ENCODE results near the gene LDB2.
"Not testable (repeated sequence)": the region's sequence is repeated elsewhere in the genome, so short reads cannot be mapped to it uniquely, and the experiment has no call there.

Gene LDB2
- 0 reads per million in 3 experiments for total RNA-seq

GRCh38 chr4:16897991-16898827 lies at the start of gene LDB2:
Gene LDB2, minus strand, starts transcription at chr4:16898645.
- no peak for DNase-seq

DNA sequence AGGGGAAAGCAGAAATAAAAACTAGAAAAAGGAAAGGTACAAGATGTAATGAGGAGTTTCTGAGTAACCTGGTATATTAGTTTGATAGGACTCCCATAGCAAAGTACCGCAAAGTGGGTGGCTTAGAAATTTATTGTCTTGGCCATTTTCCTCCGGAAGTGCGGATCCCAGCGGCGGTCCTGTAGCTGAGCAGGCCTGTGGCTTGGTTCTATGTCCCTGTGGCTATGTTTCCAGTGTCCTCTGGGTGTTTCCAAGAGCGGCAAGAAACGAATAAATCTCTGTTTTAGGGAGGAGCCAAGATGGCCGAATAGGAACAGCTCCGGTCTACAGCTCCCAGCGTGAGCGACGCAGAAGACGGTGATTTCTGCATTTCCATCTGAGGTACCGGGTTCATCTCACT lies 44.0 kb upstream of the LDB2 start:
- DNase-seq: no peak

GRCh38 chr4:16939178-16939577 lies 40.7 kb upstream of the LDB2 start:
- no peak for DNase-seq

GRCh38 chr4:16938512-16939040 lies 40.1 kb upstream of the LDB2 start:
- DNase-seq: no peak

DNA sequence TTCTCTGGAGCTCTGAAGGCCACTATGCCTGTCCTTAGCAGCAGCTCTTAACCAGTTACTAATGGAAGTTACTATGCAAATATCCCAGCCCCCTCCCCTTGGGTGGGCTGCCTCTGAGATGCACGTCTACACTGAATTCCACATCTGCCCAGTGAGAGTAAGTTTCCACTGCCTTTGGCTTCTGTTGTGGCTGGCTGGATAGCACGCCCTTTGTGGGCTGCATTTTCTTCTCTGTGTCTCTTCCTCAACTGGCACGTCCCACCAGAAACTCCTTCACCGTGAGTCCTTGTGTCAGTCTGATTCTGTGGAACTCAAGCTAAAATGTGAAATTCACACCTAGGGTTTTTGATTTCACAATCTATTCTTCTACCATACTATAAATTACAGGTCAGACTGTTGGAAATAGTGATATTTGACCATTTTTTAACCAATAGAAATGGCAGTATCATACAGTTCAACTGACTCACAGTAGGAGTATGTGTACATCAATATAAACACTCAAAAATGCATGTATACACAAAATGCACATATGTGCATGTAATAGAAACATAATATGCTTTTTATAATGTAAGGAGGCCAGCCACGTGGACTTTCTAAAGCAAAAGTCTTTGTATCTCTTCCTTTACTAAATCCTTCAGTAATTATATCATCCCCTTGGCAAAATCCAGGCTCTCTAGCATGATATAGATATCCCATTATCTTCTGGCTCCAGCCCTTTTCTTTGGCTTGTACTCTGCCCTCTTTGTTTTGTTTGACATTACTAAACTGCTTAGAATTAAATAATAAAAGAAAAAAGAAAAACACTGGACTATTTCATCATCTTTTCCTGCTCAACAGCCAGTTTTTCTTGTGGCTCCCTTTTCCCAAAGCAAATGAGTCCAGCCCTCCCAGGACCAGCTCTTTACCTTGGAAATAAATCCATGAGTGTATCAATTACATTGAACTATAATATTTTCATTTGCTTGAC lies 33.2 kb upstream of the LDB2 start:
- DNase-seq: no peak

DNA sequence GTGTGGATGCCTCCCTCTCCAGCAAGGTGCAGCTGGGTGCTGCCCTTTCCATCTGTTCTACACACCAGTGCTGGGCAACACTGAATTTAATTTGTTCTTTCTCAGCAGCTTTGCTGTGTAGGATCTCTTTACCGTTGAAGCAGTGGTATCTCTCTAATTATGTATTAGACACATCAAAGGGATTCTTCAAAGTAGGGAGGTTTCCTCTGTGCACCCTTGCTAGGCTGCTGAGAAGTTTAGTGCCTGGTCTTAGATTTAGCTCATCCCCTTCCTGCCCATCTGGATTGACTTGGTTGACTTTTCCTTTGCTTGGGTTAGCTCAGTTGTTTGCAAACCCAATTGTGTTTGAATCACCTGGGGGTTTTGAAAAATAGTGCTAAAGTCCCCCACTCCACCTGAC lies 27.8 kb upstream of the LDB2 start:
- DNase-seq: no peak

GRCh38 chr4:16918716-16919115 lies 20.3 kb upstream of the LDB2 start:
- not testable (repeated sequence) for DNase-seq

- DNase-seq: peak; percentile 33
These were observed 18.4 kb upstream of the LDB2 start for GRCh38 chr4:16916719-16917337.

- no peak for DNase-seq
These were observed 17.6 kb upstream of the LDB2 start for GRCh38 chr4:16916031-16916430.

- DNase-seq: no peak
These were observed 15.8 kb upstream of the LDB2 start for GRCh38 chr4:16914208-16914607.

DNA sequence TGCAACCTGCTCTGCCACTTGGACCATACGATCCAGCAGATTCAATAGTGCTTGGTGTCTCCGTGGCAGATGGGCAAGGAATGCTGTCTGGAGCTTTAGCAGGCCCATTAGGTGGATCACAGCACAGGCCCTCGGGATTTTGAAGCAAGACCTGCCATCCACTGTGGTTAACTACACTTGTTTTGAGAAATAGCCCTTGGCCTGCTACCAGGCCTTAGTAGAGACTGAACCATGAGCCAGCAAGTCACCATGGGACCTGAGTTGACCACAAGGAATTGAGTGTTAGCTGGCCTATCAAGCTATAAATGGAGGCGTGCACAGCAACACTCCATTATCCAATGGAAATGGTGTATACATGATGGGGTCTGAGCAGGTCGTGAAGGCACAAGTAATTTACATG lies 14.5 kb upstream of the LDB2 start:
- no peak for DNase-seq

DNA sequence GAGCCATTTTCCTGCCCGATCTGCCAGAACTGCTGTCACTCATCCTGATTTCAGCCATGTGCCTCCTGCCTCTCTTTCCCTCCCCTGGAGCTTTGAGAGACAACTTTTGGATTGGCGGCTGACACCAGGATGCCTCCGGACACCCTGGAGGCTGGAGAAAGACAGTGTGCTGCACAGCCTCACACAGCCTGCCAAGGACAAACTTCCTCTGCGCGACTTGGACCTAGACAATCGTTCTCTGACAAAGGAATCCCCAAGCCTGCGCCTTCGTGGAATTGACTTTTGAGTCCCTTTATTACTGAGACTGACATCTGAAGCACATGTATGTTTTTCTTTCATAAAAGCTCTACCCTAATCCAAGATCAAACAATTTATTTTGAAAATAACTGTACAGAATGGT lies 10.8 kb upstream of the LDB2 start:
- no peak for DNase-seq

DNA sequence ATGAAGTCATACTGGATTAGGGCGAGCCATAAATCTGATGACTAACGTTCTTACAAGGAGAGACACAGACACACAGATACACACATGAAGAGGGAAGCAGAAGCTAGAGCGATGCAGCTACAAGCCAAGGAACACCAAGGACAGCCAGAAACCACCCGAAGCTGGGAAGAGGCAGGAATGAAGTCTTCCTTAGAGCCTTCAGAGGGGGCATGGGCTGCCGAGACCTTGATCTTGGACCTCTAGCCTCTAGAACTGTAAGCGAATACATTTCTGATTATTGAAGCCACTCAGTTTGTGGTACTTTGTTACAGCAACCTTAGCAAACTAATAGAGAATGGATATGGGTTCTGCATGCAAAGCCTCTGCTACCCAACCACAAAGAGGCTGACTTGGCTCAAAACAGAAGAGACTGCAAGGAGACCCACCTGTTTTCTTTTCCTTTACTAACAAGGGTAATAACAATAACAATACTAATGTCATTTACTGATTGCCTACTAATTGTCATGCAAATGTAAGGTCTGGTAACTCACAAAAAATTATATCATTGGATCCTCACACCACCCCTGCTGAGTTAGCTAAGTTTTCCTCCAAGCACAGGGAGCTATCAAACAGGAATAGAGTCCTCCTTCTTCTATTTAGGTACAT lies 10.1 kb upstream of the LDB2 start:
- no peak for DNase-seq

- no peak for DNase-seq
These were observed 1.9 kb upstream of the LDB2 start for GRCh38 chr4:16900325-16900724.

- DNase-seq: no peak
These were observed 1.3 kb downstream of the LDB2 start for GRCh38 chr4:16896881-16897750.

DNA sequence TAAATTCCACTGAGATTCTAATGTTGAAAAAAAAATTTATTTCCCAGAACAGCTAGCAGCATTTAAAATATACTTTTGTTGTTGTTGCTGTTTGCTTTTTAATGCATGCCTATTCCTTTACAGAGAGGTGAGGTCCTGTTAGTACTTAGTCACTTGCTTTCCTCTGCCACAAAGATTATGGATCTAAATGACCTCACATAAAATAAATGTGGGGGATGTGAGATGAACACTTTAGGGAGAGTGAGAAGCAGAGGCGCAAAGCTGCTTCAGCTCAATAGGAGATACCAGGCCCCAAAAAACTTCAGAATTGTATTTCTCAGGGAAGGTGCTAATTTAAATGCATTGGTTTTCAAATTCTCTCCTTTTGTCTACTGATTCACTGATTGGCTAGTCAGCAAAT lies 4.0 kb downstream of the LDB2 start:
- DNase-seq: no peak

GRCh38 chr4:16893141-16893651 lies 5.2 kb downstream of the LDB2 start:
- DNase-seq: no peak

DNA sequence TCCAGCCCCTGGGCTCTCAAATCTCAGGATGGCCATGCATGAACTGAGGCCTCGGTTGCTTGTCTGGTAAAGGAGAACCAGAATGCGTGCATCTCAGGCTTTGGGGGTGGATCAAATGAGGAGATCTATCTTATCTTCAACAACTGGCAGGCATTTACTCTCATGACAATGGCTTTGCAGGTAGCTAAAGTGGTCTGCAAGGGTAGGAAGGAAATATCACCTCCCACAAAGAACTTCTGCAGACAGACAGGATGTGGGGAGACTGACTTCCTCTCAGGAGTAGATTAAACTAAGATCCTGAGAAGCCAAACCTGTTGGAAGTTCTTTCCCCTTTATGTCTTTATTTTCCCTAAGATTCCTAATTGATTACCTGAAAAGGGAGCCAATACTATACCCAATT lies 7.8 kb downstream of the LDB2 start:
- DNase-seq: no peak

DNA sequence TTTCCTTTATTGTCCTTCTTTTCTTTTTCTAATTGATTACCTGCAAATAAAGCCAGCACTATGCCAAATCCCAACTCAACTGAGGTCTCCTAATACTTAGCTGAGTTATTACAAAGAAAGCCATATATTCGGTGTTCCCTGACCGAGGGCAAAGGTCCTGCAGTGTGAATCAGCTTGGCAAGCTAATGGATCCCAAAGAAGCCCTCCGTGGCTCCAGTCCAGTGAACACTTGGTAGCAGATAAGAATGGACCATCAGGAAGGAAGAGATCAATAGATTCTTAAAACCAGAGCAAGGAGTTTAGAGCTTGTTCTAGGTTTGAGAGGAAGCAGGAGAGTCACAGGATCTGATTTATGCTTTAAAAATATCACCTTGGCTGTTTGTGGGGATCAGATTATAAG lies 8.5 kb downstream of the LDB2 start:
- DNase-seq: no peak

GRCh38 chr4:16887887-16888286 lies 10.6 kb downstream of the LDB2 start:
- no peak for DNase-seq

Data from central memory CD4-positive, alpha-beta T cell (primary cell).